RCC 7860 (cell line): ENCODE data around the gene CNTFR.
"Not testable (repeated sequence)": the region's sequence is repeated elsewhere in the genome, so short reads cannot be mapped to it uniquely, and the experiment has no call there.

Experiments used
- DNase-seq: peaks from one replicate; pipeline ENCODE4 v3.0.0-alpha.2; 2015; ENCODE audit warnings: low spot score
- FAIRE-seq: peaks from 2 replicates; lab custom pipeline; 2012; peaks lifted over from hg19 to GRCh38; lab: Jason Lieb, UNC

Gene CNTFR, protein sequence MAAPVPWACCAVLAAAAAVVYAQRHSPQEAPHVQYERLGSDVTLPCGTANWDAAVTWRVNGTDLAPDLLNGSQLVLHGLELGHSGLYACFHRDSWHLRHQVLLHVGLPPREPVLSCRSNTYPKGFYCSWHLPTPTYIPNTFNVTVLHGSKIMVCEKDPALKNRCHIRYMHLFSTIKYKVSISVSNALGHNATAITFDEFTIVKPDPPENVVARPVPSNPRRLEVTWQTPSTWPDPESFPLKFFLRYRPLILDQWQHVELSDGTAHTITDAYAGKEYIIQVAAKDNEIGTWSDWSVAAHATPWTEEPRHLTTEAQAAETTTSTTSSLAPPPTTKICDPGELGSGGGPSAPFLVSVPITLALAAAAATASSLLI

DNA sequence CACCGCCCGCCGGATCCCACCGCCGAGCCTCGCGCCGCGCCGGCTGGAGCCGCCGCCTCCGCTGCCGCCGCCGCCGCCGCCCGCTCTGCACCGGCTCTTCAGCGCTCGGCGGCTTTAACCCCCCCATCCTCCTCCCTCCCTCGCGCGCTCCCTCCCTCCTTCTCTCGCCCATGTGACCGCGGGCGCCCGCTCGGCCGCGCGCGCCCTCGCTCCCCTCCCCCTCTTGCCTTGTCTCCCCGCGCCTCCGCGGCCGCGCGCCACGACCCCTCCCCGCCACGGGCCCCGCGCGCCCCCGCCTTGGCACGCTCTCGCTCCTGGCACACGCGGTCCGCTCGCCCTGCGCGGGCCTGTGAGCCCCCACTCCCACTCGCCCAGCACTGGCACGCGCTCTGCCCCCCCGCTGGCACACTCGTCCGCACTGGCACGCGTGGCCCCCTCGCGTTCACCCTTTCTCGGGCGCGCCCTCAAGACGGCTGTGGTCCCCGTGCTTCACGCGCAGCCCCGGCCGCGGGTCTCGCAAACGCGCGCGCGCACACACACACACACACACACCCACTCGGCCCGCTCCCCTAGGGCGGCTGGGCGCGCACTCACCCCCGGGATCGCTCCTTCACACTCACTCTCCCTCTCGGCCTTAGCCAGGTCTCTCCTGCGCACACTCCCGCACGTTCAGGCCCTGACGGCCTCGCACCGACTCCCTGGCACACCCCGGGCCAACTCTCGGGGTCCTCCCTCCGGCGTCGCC is at the start of gene CNTFR:
Gene CNTFR, minus strand, starts transcription at position 89 of the 745 bp plus-strand sequence. CDS start 20,743 bp downstream, outside the sequence.
- DNase-seq (no peak), FAIRE-seq (no peak)

DNA sequence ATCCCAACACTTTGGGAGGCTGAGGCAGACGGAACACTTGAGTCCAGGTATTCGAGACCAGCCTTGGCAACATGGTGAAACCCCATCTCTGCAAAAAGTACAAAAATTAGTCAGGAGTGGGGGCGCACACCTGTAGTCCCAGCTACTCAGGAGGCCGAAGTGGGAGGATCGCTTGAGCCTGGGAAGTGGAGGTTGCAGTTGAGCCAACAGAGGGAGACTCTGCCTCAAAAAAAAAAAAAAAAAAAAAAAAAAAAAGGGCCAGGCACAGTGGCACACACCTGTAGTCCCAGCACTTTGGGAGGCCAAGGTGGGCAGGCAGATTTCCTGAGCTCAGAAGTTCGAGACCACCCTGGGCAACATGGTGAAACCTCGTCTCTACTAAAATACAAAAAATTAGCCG is 49.8 kb upstream of the CNTFR start:
- FAIRE-seq, DNase-seq: not testable (repeated sequence)

DNA sequence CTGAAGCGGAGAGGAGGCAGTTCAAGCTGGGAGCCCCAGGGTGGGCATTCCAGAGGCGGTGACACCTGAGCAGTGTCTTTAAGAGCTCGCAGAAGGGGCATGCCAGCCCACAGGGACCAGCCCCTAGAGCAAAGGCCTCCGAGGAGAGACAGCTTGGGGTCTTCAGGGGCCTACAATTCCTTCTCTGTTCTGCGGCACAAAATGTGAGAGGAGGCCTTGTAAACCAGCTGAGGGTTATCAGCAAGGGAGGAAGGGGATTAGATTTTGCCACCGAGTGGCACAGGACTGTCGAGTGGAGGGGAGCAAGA is 48.6 kb upstream of the CNTFR start:
- DNase-seq (no peak), FAIRE-seq (no peak)

DNA sequence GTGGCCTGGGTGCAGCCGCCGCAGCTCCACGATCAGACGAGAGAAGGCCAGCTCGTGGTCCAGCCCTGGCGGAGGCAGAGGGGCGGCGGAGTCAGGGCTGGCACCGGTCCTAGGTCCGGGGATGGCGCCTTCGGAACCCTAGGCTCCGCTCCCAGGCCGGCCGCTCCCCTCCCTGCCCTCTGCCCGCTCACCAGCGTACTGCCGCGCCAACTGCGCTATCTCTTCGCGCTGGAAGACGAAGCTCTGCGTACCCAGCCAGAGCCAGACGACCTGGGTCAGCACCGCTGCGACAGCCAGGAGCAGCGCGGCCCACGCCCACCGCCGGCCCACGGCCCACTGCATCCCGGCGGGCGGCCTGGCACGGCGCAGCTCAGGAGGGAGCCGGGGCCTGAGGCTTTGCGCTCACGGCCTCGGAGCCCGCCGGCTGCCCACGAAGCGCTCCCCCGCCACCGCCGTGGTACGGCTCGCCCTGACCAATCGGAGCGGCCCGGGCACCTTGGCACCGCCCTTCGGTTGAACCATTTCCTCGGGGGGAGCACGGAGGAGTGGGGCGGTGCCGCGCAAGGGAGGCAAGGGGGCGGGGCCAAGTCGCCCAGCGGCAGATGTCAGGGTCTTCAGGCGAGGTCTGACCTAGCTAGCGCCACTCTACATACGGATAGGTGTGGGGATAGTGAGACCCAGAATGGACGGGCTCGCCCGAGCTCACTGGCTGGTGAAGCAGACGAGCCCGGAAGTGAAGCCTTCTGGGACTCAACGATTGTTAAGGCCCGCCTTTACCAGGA is 48.0 kb upstream of the CNTFR start, which contains the start of gene SIGMAR1:
Gene SIGMAR1, minus strand, starts transcription at position 432 of the 782 bp plus-strand sequence. Its CDS starts 90 bp downstream, at position 342.
- peak; percentile 73 for DNase-seq
- no peak for FAIRE-seq

DNA sequence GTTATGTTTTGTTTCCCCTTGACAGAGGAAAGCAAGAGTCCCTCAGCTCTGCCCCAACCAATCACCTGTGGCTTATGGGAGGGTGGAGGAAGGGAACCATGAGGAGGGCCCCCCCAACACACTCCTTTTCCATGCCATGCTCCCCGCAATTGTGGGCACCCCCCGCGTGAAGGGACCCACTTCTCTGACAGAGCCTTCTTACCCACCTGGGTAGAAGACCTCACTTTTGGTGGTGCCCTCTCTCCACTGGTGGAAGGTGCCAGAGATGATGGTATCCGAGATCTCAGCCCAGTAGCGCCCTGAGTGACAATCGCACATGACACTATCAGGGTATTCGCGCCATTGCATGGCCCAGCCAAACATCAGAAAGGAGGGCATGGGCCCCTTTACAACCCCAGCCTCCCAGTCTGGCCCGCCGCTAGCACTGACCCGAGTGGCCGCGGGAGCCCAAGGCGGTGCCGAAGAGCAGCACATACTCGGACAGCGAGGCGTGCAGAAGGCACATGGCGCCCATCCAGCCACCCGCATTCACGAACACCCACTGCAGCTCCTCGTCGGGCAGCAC is 47.3 kb upstream of the CNTFR start:
- no peak for DNase-seq
- no peak for FAIRE-seq

DNA sequence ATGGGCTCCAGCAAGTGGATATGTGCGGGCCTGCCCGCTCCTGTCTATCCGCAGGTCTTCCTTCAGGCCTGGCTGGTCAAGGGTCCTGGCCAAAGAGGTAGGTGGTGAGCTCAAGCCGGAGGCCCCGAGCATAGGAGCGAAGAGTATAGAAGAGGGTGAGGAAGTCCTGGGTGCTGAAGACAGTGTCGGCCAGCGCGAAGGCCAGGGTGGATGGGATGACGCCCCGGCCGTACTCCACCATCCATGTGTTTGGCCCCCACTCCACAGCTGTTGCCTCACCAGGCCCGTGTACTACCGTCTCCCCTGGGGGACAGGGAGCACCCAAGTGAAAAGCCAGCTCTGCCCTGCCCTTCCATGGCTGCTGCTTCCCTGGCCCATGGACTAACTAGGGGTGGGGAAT is 46.0 kb upstream of the CNTFR start:
- no peak for FAIRE-seq

DNA sequence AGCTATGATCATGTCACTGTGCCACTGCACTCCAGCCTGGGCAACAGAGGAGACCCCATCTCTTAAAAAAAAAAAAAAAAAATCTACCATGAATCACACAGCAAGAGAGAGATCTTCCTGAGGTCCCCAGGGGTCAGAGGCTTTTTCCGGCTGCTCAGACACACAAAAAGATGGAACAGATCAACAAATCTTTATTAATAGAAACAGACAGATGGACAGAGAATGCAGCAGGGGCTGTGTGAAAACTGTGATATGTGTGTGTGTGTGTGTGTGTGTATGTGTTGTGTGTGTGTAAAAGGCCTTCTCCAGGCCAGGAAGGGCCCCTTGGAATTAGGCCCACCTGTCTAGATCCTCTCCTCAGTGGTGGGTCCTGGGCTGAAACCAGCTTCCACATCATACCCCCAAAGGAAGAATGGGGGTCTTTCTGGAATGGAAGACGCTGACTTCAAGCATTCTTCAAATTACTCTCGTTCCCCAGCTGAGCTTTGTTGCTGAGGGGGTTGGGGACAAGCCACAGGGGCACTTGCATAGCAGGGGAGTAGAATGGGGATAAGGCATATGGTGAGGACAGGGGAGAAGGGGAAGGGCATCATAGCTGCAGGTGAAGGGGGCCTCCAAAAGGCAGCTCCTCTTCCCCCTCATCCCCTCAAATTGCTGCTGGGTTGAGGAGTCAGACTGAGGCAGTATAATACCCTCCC is 45.2 kb upstream of the CNTFR start:
- no peak for DNase-seq
- no peak for FAIRE-seq

More for the DNA sequence above, 46.0 kb upstream of the CNTFR start:
- DNase-seq: no peak

DNA sequence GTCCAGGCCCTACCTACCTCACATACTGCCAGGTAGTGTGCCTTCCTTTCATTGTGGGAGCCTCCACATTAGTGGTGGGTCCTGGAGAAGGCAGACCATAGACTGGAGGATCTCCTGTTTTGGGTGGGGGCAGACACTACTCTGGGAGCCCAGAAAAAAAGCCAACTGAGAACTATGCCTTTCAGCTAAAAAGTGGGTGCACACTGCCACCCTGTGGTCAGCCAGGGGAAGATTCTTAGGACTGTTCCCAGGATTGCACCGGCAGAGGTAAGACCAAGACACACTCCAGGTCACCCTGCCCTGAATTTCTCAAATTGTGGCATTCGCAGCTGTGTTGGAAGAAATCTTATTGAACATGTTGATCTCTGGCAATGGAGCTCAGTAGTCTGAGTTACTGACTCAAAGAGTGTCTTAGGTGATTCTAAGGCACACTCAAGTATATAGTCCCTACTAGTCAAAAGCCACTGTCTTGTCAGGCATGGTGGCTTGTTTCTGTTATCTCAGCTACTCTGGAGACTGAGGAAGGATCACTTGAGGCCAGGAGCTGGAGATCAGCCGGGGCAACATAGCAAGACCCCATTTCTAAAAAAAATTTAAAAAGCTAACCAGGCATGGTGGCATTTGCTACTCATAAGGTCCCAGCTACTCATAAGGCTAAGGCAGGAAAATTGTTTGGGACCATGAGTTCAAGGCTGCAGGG is 44.5 kb upstream of the CNTFR start:
- DNase-seq (peak; percentile 44), FAIRE-seq (no peak)

DNA sequence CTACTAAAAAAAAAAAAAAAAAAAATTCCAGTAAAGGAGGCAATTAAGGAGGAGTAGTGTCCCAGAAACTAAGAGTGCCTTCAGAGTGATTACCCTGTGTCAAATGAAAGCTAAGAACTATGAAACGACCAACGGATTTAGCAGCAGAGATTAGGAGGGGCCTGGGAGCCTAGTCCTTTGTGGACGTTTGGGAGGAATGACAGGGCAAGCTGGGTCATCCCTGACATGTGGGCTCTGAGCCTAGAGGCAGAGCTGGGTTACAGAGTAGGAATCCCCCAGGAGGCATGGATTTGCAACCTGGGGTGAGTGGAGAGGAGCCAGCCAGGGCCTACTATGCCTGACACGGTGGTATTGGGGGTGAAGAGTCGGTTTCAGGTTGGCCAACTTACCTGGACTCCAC is 43.6 kb upstream of the CNTFR start:
- FAIRE-seq (no peak), DNase-seq (no peak)

DNA sequence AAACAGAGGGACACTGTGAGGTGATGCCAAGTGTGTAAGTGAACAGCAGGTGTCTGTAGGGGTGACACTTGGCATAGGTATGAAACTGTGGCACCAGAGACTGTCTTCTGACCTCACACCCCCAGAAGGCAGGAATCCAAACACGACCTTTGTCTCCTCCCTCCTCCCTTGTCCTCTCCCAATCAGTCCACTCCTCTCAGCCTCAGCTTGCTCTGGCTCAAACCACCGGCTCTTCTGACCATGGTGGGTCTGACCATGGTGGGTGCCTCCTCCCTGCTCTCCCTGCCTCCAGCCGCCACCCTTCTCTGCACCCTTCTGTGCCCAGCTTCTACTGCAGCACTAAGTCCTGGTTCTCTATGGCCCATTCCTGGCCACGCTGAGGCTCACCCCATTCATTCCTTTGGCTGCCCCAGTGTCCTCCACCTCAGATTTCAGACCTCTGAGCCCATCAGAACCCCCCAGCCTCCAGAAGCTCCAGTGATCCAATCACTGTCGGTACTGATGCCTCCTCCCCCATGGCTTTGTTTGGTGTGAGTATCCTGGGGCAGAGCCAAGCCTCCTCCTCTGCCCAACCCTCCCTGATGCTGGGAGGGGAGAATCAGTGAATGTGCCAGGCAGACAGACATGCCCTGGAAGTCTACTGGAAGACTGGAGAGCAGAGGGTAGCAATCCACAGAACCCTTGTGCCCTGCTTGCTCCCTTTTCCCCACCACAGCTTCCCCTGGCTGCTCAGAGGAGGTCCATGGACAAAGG is 41.1 kb upstream of the CNTFR start:
- DNase-seq (no peak), FAIRE-seq (no peak)

DNA sequence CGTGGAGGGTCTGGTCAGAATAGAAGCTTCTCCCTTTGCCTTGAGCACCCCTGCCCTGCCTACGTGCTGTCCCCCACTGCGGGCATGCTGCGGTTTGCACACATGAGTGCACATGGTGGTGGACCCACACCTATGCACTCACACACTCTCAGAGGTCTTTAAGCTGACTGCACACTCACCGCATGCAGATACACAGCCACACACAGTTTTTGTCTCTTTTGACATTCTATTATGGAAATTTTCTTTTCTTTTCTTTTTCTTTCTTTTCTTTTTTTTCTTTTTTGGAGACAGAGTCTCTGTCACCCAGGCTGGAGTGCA is 39.9 kb upstream of the CNTFR start:
- no peak for FAIRE-seq
- no peak for DNase-seq

DNA sequence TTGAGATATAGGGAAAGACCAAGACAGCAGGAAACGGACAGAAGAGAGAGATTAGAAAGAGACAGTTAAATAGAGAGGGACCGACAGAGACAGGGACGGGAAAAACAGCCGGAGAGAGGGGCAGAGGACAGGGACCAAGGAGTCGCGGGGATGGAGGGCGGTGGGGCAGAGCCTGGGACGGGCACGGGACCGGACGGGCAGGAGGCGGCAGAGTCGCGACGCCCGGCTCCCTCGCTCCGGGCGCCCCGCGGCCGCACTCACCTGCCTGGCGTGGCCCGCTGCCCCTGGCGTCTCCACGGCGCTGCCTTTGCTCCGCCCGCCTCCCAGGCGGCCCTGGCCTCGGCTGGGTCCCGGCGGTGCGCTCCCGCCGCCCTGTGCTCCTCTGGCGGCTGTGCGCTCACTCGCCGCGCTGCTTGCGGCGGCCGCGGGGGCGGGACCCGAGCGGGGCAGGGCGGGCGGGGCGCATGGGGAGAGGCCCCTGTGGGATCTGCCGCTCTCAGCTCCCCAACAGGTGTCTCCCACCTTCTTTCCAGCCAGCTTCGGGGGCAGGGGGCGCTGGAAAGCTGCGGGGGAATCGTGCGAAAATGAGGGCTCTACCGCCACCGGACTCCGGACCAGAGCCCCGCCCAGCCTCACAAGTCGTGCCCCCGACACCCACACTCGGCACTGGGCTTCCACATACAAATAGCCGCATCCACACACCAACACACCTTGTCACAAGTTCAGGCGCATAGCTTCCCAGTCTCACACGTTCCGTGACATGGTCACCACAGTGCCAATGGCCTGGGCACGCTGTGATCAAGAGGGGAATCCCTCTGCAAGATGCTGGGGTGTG is 39.3 kb upstream of the CNTFR start, which contains the start of gene ARID3C:
Gene ARID3C, minus strand, starts transcription at position 411 of the 835 bp plus-strand sequence. CDS start 1,052 bp downstream, outside the sequence.
- FAIRE-seq (no peak), DNase-seq (no peak)

DNA sequence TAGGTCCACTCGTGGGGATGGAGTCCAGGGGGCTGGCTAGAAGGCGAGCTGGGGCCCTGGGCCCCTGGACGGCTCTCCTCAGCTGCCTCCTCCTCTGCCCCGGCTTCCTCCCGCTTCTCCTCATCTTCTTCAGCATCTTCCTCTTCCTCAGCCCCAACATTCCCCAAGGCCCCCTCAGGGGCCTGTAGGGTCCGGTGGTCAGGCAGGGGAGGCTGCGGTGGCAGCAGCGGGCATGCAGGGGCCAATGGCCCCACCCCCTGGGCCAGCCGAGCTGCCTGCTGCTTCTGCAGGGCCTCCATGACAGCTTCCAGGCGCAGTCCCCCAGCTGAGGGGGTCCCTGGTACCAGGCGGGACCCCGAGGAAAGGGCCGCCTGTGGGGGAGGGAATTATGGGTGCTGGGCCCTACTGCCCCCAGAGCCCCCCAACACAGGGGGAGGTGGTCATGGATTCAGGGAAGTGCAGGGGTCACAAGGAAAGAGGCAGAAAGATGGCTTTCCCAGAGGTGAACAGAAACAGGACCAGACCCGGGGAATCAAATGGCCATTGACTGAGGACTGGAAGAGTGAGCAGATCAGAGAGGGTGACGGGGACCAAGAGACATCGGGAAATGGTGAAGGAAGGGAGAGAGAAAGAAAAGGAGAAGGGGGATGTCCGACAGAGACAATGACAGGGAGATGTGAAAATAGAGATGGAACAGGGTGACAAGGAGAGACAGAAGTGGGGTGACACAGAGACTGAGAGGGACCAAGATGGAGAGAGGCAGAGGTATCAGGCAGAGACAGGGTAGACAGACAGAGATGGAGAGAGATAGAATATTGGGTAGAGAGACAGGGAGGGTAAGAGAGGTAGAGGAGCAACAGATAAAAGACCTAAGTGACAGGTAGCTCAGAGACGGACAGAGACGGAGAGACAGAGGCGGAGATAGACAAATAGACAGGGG is 38.5 kb upstream of the CNTFR start:
- DNase-seq: no peak
- no peak for FAIRE-seq

DNA sequence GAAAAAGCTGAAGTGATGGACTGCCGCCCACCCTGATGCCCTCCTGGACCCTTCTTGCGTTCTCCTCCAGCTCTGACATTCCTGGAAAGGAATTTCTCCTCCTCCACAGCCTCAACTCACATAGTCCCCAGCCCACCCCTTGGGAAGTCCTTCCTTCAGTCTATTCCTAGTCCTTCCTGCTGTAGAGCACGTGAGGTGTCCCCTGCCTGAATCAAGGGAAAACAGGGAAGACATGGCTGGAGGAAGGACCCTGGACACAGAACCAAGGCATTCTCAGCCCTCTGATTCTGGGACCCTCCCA is 35.6 kb upstream of the CNTFR start:
- no peak for FAIRE-seq
- DNase-seq: no peak

DNA sequence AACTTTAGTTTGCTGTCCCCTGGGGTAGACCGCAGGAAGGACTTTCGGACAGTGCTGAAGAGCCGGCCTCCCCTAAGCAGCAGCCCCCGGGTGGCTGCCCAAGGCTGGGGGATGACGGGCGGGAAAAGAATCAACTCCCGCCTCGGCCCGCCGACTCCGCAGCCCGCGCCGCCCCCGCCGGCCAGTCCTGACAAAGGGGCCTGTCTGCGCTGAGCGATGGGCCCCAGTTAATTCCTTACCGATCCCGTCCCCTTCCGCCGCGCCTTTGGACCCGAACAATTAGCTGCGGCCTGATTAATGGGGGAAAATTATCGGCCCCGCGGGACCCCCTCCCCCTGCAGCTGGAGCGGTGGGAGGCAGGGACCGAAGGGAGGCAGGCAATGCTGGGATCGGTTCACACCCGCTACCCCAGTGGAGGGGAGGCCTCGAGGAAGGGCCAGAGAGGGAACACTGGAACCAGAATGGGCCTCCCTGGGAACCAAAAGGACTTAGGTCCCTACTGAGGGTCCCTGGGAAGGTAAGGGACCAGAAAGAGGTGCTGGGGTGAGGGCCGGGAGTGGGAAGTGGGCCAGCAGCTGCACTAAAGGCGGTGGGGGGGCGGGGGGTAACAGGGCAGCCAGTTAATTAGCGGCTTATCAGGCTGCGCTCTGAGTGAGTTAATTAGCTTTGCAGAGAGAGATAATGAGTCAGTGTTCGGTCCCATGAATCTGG is 35.1 kb upstream of the CNTFR start:
- FAIRE-seq: no peak

DNA sequence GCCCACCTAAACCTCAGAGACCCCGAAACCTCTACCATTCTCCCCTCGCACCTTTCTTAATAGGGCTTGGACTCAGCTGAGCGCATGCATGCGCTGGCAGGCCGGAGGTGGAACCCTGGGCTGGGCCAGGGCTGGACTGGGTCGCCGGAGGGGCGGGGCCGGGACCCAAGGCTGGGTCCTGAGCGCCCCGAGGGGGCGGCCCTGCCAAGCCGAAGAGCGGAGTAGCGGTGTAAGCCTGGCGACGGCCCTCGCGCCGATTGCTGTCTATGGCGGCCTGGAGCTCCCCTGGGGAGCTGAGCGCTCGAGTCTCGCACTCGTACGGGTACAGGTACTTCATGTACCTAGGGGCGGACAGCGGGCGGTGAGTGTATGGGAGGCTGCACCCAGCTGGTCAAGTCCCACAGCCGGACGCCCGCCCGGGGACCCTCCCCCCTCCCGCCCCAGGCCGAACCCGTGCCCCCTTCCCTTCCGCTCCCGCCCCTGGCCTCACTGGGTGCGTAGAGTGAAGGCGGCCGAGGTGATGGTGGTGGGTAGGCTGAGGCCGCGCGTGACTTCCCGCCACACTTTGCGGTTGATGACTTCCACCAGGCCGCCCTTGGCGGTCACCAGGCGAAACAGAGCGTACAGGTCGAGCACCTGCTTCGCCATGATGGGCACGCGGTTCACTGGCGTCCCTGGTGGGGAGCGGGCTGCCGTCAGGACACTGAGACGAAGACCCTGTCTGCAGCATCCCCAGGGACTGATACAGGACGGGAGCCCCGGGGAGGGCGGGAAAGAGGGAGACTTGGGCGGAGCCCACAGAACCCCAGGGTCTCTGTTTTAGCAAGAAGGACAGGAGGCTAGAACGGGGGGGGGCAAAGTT is 34.1 kb upstream of the CNTFR start:
- no peak for FAIRE-seq
- DNase-seq: no peak

More for the DNA sequence above, 35.1 kb upstream of the CNTFR start:
- DNase-seq: no peak
